Measurements from ENCODE around the gene SIGLEC10. TPM values are rescaled to one million over a fixed set of nuclear protein-coding genes. Genes with fewer than 3 reads are reported as not detected.

The SIGLEC10 gene
- total RNA-seq, 1 donor from 2014 or later: not detected

- peaks cover 49% of the 10 kb centered on the region for H3K27me3 Mint-ChIP-seq
Measured at GRCh38 chr19:51433043-51433442, 15.6 kb upstream of the SIGLEC10 start.

DNA sequence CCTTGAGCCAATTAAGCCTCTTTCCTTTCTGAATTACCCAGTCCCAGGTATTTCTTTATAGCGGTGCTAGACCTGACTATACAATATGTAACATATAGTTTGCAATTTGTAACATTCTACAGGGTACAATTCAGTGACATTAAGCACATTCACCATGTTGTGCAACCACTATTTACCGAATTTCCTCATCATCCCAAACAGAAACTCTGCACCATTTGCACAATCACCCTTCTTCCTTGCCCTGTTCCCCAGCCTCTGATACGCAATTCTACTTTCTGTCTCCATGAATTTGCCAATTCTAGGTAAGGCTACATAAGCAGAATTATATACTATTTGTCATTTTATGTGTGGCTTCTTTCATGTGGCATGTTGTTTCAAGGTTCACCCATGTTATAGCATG, 13.7 kb upstream of the SIGLEC10 start:
- H3K4me1 Mint-ChIP-seq (ENCODE audit: low read depth): no peaks in the 10 kb centered on the region
- no peaks in the 10 kb centered on the region for H3K9me3 Mint-ChIP-seq (ENCODE audit: low read depth)
- H3K27ac Mint-ChIP-seq: no peak overlapping the region
- no peak for DNase-seq (ENCODE audit: low spot score, unreplicated experiment)
- H3K4me3 Mint-ChIP-seq (ENCODE audit: low read depth): no peak overlapping the region
- peaks cover 42% of the 10 kb centered on the region for H3K27me3 Mint-ChIP-seq
- no peaks in the 10 kb centered on the region for H3K36me3 Mint-ChIP-seq (ENCODE audit: insufficient read depth)
- TF ChIP-seq, protein P1, sequence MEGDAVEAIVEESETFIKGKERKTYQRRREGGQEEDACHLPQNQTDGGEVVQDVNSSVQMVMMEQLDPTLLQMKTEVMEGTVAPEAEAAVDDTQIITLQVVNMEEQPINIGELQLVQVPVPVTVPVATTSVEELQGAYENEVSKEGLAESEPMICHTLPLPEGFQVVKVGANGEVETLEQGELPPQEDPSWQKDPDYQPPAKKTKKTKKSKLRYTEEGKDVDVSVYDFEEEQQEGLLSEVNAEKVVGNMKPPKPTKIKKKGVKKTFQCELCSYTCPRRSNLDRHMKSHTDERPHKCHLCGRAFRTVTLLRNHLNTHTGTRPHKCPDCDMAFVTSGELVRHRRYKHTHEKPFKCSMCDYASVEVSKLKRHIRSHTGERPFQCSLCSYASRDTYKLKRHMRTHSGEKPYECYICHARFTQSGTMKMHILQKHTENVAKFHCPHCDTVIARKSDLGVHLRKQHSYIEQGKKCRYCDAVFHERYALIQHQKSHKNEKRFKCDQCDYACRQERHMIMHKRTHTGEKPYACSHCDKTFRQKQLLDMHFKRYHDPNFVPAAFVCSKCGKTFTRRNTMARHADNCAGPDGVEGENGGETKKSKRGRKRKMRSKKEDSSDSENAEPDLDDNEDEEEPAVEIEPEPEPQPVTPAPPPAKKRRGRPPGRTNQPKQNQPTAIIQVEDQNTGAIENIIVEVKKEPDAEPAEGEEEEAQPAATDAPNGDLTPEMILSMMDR (IDR thresholded peaks at IDR 0.05; ENCODE audit: unreplicated experiment): no peak

More at GRCh38 chr19:51433043-51433442, 15.6 kb upstream of the SIGLEC10 start:
- Mint-ChIP-seq H3K36me3 (ENCODE audit: insufficient read depth) (no peaks in the 10 kb centered on the region), H3K27ac (no peak overlapping the region), H3K4me3 (ENCODE audit: low read depth) (no peak overlapping the region), H3K9me3 (ENCODE audit: low read depth) (no peaks in the 10 kb centered on the region), H3K4me1 (ENCODE audit: low read depth) (no peaks in the 10 kb centered on the region)
- TF ChIP-seq, protein P1 (IDR thresholded peaks at IDR 0.05; ENCODE audit: unreplicated experiment): no peak
- no peak for DNase-seq (ENCODE audit: low spot score, unreplicated experiment)

DNA sequence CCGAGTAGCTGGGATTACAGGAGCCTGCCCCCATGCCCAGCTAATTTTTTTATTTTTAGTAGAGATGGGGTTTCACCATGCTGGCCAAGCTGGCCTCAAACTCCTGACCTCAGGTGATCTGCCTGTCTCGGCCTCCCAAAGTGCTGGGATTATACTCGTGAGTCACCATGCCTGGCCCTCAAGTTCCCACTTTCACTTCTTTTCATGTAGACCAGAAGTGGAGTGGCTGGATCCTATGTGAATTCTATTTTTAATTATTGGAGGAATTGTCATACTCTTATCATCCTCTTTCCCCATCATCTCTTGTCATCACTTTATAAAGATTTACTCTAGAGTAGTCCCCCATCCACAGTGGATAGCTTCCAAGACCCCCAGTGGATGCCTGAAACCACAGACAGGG, 12.8 kb upstream of the SIGLEC10 start:
- Mint-ChIP-seq H3K4me3 (ENCODE audit: low read depth) (no peak overlapping the region), H3K4me1 (ENCODE audit: low read depth) (no peaks in the 10 kb centered on the region), H3K36me3 (ENCODE audit: insufficient read depth) (no peaks in the 10 kb centered on the region), H3K27me3 (peaks cover 35% of the 10 kb centered on the region), H3K9me3 (ENCODE audit: low read depth) (no peaks in the 10 kb centered on the region), H3K27ac (no peak overlapping the region)
- TF ChIP-seq, protein P1 (IDR thresholded peaks at IDR 0.05; ENCODE audit: unreplicated experiment): no peak
- no peak for DNase-seq (ENCODE audit: low spot score, unreplicated experiment)

DNA sequence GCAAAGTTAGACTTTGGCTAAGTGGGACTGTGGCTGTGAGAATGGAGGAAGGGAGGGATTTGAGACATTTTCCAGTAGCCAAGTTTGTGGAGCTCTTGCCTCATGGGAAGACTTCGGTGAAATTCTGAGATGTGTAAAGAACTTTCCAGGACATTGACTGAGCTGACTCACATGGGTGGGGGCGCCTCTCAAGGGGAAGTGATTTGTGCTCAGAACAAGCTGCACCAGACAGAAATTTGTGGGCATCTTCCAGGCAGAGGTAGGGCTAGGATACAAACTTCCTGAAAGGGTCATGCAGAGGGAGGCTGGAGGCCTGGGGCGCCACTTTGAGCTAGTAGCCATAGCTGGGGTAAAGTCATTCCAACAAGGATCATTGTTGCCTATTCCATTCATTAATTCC, 9.8 kb upstream of the SIGLEC10 start:
- Mint-ChIP-seq H3K4me3 (ENCODE audit: low read depth) (no peak overlapping the region), H3K9me3 (ENCODE audit: low read depth) (no peaks in the 10 kb centered on the region), H3K4me1 (ENCODE audit: low read depth) (no peaks in the 10 kb centered on the region), H3K27me3 (peaks cover 37% of the 10 kb centered on the region), H3K27ac (no peak overlapping the region), H3K36me3 (ENCODE audit: insufficient read depth) (no peaks in the 10 kb centered on the region)
- no peak for DNase-seq (ENCODE audit: low spot score, unreplicated experiment)
- TF ChIP-seq, protein P1 (IDR thresholded peaks at IDR 0.05; ENCODE audit: unreplicated experiment): no peak

DNA sequence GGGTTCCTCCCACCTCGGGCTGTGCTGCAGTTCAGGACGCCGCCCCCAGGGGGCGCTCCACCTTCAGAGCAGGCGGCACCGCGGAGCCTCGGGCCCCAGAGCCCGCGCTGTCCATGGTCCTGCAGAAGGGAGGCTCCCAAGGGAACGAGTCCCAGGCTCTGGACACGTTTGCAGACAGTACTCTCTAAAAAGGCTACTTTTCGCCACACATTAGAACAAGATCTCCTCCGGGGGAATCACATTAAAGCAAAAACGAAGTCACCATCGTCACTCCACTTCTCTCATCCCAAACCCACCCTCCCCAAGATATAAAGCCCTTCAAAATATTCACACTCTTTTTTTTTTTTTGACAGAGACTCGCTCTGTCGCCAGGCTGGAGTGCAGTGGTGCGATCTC, 4.6 kb upstream of the SIGLEC10 start:
- Mint-ChIP-seq H3K9me3 (ENCODE audit: low read depth) (no peaks in the 10 kb centered on the region), H3K4me1 (ENCODE audit: low read depth) (no peaks in the 10 kb centered on the region), H3K27ac (no peak overlapping the region), H3K4me3 (ENCODE audit: low read depth) (no peak overlapping the region), H3K27me3 (peaks cover 27% of the 10 kb centered on the region), H3K36me3 (ENCODE audit: insufficient read depth) (no peaks in the 10 kb centered on the region)
- TF ChIP-seq, protein P1 (IDR thresholded peaks at IDR 0.05; ENCODE audit: unreplicated experiment): peak; percentile 98
- DNase-seq (ENCODE audit: low spot score, unreplicated experiment): peak; percentile 97

All from progenitor cell of endocrine pancreas (in vitro differentiated cells).